Lung (tissue), 12 donors: ENCODE results near the gene SALL3. TPM values are rescaled to one million over a fixed set of nuclear protein-coding genes. Genes with fewer than 3 reads are reported as not detected.
"Not testable (repeated sequence)": the region's sequence is repeated elsewhere in the genome, so short reads cannot be mapped to it uniquely, and the experiment has no call there.

Experiments
- ATAC-seq: fragments of 200-7000 bp; cut with Tn5 transposase; one replicate; pipeline ENCODE4 v1.9.1; 2020; ENCODE audit warnings: moderate number of reproducible peaks; ENCODE audit not compliant: insufficient read depth, low FRiP score
- DNase-seq, 3 donors: peaks; one replicate each; pipeline ENCODE4 v3.0.0-alpha.2; 2013 to 2017
- H3K27ac ChIP-seq, 2 donors: one replicate each; pipeline ENCODE4 v1.5.1; 2013; ENCODE audit warnings: mild to moderate bottlenecking in 2 of 2, moderate library complexity in 2 of 2, control low read depth in 1 of 2, inconsistent platforms in 1 of 2, low read depth in 1 of 2, low read length in 1 of 2
- H3K27me3 ChIP-seq, 3 donors: one replicate each; pipeline ENCODE4 v1.5.1; 2013; ENCODE audit warnings: low read length in 2 of 3; ENCODE audit not compliant: control insufficient read depth in 3 of 3, insufficient read depth in 3 of 3
- H3K36me3 ChIP-seq, 4 donors: one replicate each; pipeline ENCODE4 v1.5.1; 2013; ENCODE audit warnings: low read length in 4 of 4, mild to moderate bottlenecking in 1 of 4, moderate library complexity in 1 of 4; ENCODE audit not compliant: control insufficient read depth in 4 of 4, insufficient read depth in 4 of 4
- H3K4me1 ChIP-seq, 5 donors: one replicate each; pipeline ENCODE4 v1.5.1; 2013; ENCODE audit warnings: low read length in 5 of 5, mild to moderate bottlenecking in 2 of 5, moderate library complexity in 1 of 5; ENCODE audit not compliant: control insufficient read depth in 5 of 5, insufficient read depth in 5 of 5
- H3K4me3 ChIP-seq: one replicate; pipeline ENCODE4 v1.5.1; 2013; ENCODE audit warnings: mild to moderate bottlenecking, control low read depth, moderate library complexity
- H3K9ac ChIP-seq, 2 donors: one replicate each; pipeline ENCODE4 v1.5.1; 2013; ENCODE audit warnings: low read length in 2 of 2, control low read depth in 1 of 2; ENCODE audit not compliant: insufficient read depth in 1 of 2
- H3K9me3 ChIP-seq, 4 donors: one replicate each; pipeline ENCODE4 v1.5.1; 2013; ENCODE audit warnings: low read length in 3 of 4, mild to moderate bottlenecking in 1 of 4, moderate library complexity in 1 of 4; ENCODE audit not compliant: control insufficient read depth in 4 of 4, insufficient read depth in 3 of 4
- CTCF ChIP-seq: IDR thresholded peaks from 2 replicates; pipeline ENCODE4 v1.5.1; 2012; ENCODE audit warnings: mild to moderate bottlenecking; ENCODE audit errors: control extremely low read depth, extremely low read depth
- WGBS, 2 donors: extraction: QIAGEN DNeasy Blood & Tissue Kit; methylation state at CpG; one replicate each; pipeline ENCODE4 v1.1.7; 2013; 5-methylcytosine and 5-hydroxymethylcytosine counted together
- polyA plus RNA-seq, 2 donors: library from polyadenylated mRNA; stranded (reverse); fragments of 200-250 nt; gene quantifications; one replicate each; pipeline ENCODE4 v1.2.1, GENCODE V29; 2013
- total RNA-seq, 2 donors: library from RNA; depleted of rRNA in 1 of 2; stranded (reverse); fragments of >200 nt in 1 of 2; gene quantifications; one replicate each; pipeline ENCODE4 v1.2.1, GENCODE V29; 2014 to 2021
- donor health status: control.
- donor health status: control.
- donor health status: Bipolar disorder and iron deficiency.
- donor health status: healthy.
- donor health status: DM: yes; HTN: yes; CAD: no.

SALL3 gene
- total and polyA plus RNA-seq, 4 donors = 0.28 TPM; not detected in 3

- 88 to 95% methylated on average over 14 of the region's 14 CpGs for WGBS, 2 donors
- Histone ChIP-seq H3K4me1 (no peaks in the 10 kb centered on the region), H3K9me3 (peaks cover 0 to 7% (median 0%) of the 10 kb centered on the region in 4 donors), H3K36me3 (no peaks in the 10 kb centered on the region), H3K9ac (no peak overlapping the region), H3K4me3 (no peak overlapping the region), H3K27ac (no peak overlapping the region), H3K27me3 (no peaks in the 10 kb centered on the region)
- no peak for TF ChIP-seq CTCF
- ATAC-seq = no peak
- no peak for DNase-seq
These were observed 22.5 kb upstream of the SALL3 start for GRCh38 chr18:78957140-78957539.

DNA sequence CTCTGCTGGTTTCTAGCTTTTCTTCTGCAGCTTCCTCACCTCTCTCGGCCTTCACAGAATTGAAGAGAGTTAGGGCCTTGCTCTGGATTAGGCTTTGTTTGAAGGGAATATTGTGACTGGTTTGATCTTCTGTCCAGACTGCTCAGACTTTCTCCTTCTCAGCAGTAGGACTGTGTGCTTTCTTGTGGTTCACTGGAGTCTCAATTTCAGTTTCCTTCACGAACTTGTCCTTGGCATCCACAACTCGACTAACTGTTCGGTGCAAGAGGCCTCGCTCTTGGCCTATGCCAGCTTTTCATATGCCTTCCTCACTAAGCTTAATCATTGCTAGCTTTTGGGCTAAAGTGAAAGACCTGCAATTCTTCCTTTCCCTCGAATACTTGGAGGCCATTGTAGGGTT, 18.9 kb upstream of the SALL3 start:
- 88% methylated on average over 6 of the region's 6 CpGs for WGBS, 2 donors
- Histone ChIP-seq H3K4me1 (no peaks in the 10 kb centered on the region), H3K27ac (no peak overlapping the region), H3K4me3 (no peak overlapping the region), H3K9ac (no peak overlapping the region), H3K27me3 (no peaks in the 10 kb centered on the region), H3K9me3 (peaks cover 0 to 6% (median 3%) of the 10 kb centered on the region in 4 donors), H3K36me3 (no peaks in the 10 kb centered on the region)
- DNase-seq (no peak), ATAC-seq (no peak)
- no peak for TF ChIP-seq CTCF

DNA sequence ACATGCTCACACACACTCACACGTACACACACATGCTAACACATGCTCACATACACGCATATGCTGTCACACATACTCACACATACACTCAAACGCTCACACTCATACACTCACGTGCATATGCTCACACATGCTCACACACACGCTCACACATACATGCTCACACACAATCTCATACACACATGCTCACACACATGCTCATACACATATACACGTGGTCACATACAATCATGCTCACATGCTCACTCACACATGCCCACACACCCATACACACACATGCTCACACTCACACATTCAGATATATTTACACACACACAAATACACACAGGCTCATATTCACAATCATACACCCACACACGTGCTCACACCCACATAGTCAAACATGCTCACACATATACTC, 17.5 kb upstream of the SALL3 start:
- 80 to 86% methylated on average over 7 of the region's 7 CpGs for WGBS, 2 donors
- no peak overlapping the region for H3K4me3 ChIP-seq

GRCh38 chr18:78964727-78965126, 14.9 kb upstream of the SALL3 start:
- DNase-seq = not testable (repeated sequence)
- 92 to 93% methylated on average over 22 to 24 of the region's 24 CpGs for whole genome bisulfite sequencing, 2 donors

More for the DNA sequence above, 17.5 kb upstream of the SALL3 start:
- peaks cover 0 to 7% (median 3%) of the 10 kb centered on the region in 4 donors for H3K9me3 ChIP-seq
- no peaks in the 10 kb centered on the region for H3K36me3 ChIP-seq
- H3K27me3 ChIP-seq = peaks cover 0 to 2% (median 0%) of the 10 kb centered on the region in 3 donors
- no peak for ATAC-seq
- H3K4me1 ChIP-seq = no peaks in the 10 kb centered on the region
- DNase-seq = no peak
- no peak overlapping the region for H3K9ac ChIP-seq
- no peak for TF ChIP-seq CTCF
- no peak overlapping the region for H3K27ac ChIP-seq

More at GRCh38 chr18:78964727-78965126, 14.9 kb upstream of the SALL3 start:
- not testable (repeated sequence) for ATAC-seq, H3K36me3 ChIP-seq, H3K4me1 ChIP-seq, H3K9ac ChIP-seq, H3K9me3 ChIP-seq, H3K27ac ChIP-seq, H3K4me3 ChIP-seq
- H3K27me3 ChIP-seq = peaks cover 0 to 24% (median 11%) of the 10 kb centered on the region in 3 donors
